Peyer's patch (tissue), 4 donors: ENCODE results near the gene TMEM235. TPM values are rescaled to one million over a fixed set of nuclear protein-coding genes. Genes with fewer than 3 reads are reported as not detected.

ENCODE experiments used
- DNase-seq, 3 donors: peaks; one replicate each; pipeline ENCODE4 v3.0.0-alpha.2; 2017 to 2019
- H3K27ac ChIP-seq, 4 donors: fragments of 200-600 bp; sonication (generic); one replicate each; pipeline ENCODE4 v1.5.1; 2016 to 2019
- H3K27me3 ChIP-seq, 2 donors: fragments of 200-600 bp; sonication (generic); one replicate each; pipeline ENCODE4 v1.5.1; 2019
- H3K36me3 ChIP-seq, 3 donors: fragments of 200-600 bp; sonication (generic); one replicate each; pipeline ENCODE4 v1.5.1; 2016 to 2019
- H3K4me1 ChIP-seq, 4 donors: fragments of 200-600 bp; sonication (generic); one replicate each; pipeline ENCODE4 v1.5.1; 2016 to 2019
- H3K4me3 ChIP-seq, 4 donors: fragments of 200-600 bp; sonication (generic); 1 replicate in 3 of 4; 2 replicates in 1 of 4; pipeline ENCODE4 v1.5.1; 2016 to 2019; ENCODE audit warnings: mild to moderate bottlenecking in 1 of 4
- H3K9me3 ChIP-seq, 4 donors: fragments of 200-600 bp; sonication (generic); one replicate each; pipeline ENCODE4 v1.5.1; 2016 to 2019; ENCODE audit warnings: mild to moderate bottlenecking in 1 of 4
- CTCF ChIP-seq, 6 experiments: fragments of 450-650 bp in 4 of 6; fragments of 200-600 bp in 2 of 6; sonication (generic) in 1 of 6; IDR thresholded peaks; one replicate each; pipeline ENCODE4 v1.5.1; 2017 to 2019; ENCODE audit warnings: antibody characterized with exemption in 6 of 6, mild to moderate bottlenecking in 3 of 6, moderate library complexity in 1 of 6
- POLR2A ChIP-seq, 2 donors: fragments of 450-650 bp; IDR thresholded peaks; one replicate each; pipeline ENCODE4 v1.5.1; 2017; ENCODE audit warnings: antibody characterized with exemption in 2 of 2, mild to moderate bottlenecking in 2 of 2, moderate library complexity in 2 of 2
- total RNA-seq, 4 donors: library from RNA; depleted of rRNA; stranded (reverse); fragments of >200 nt; gene quantifications; one replicate each; pipeline ENCODE4 v1.1.0, GENCODE V29; 2016

The TMEM235 gene
- total RNA-seq, 4 donors from 2014 or later: not detected

DNA sequence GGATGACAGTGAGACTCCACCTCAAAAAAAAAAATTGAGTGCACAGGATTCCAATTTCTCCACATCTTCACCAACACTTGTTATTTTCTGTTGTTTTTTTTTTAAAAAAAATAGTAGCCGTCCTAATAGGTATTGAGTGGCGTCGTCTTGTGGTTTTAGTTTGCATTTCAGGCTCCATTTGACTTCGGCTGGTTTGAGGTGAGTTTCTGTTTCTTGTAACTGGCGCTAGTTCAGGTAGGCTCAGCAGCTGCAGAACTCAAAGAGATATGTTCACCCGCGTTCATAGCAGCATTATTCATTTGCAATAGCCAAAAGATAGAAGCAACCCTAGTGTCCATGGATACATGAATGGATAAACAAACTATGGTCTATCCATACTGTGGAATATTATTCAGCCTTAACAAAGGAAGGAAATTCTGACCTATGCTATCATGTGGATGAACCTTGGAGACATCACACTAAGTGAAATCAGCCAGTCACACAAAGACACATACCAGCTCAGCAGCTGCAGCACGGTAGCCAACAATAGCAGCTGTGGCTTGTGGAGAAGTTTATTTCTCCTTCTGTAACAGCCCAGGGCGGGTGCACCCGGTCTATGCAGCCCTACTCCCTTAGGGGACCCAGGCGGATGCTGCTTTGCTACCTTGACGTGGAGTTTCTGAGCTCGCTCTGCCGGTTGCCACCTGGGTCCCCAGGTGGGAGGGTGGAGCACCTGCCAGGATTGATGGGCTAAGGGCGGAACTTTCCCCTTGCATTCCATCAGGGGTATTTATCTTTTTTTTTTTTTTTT, 44.9 kb downstream of the TMEM235 start:
- no peak overlapping the region for H3K4me3 ChIP-seq
- peak in 2 of 3 donors; percentile 55 to 72 for DNase-seq
- H3K9me3 ChIP-seq: no peaks in the 10 kb centered on the region
- H3K27ac ChIP-seq: peak overlapping the region in 1 of 4 donors; percentile 46
- TF ChIP-seq CTCF (IDR thresholded peaks at IDR 0.05) (no peak), POLR2A (IDR thresholded peaks at IDR 0.05) (no peak)
- H3K36me3 ChIP-seq: no peaks in the 10 kb centered on the region
- H3K4me1 ChIP-seq: peaks cover 0 to 21% (median 10%) of the 10 kb centered on the region in 4 donors
- H3K27me3 ChIP-seq: no peaks in the 10 kb centered on the region

DNA sequence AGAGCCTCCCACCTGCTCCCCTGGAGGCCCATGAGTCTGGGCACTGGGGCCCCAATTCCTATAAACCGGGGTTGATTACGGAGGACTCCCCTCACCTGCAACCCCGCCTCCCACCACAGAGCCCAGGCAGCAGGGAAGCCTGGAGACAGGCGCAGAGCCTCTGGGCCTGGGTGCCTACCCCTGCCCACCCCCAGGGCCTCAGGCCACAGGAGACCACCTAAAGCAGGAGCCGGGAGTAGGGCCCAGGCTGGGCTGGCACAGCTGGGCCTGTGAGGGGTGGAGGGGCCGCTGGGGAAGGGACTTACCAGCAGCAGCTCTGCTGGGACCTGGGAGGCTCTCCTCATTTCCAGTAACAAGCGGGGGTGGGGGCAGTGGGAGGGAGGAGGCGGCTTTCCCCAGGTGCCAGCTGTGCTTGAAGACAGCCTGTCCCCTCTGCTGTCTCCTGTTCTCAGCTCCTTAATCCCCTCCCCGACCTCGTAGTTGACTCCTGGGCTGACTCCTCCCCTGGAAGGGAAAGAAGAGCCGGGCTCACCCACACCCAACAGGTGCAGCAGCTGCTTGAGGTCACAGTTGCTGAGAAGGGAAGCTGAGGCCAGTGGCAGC, 46.8 kb downstream of the TMEM235 start:
- H3K9me3 ChIP-seq: no peaks in the 10 kb centered on the region
- H3K27me3 ChIP-seq: no peaks in the 10 kb centered on the region
- H3K36me3 ChIP-seq: no peaks in the 10 kb centered on the region
- no peak for TF ChIP-seq CTCF (IDR thresholded peaks at IDR 0.05)
- no peak for TF ChIP-seq POLR2A (IDR thresholded peaks at IDR 0.05)
- peak overlapping the region in 1 of 4 donors; percentile 7 for H3K27ac ChIP-seq
- H3K4me1 ChIP-seq: peaks cover 0 to 16% (median 6%) of the 10 kb centered on the region in 4 donors
- peak in 1 of 3 donors; percentile 54 for DNase-seq
- H3K4me3 ChIP-seq: no peak overlapping the region

GRCh38 chr17:78279360-78279990, 48.0 kb downstream of the TMEM235 start:
- H3K4me1 ChIP-seq: peaks cover 0 to 16% (median 6%) of the 10 kb centered on the region in 4 donors
- H3K4me3 ChIP-seq: no peak overlapping the region
- no peaks in the 10 kb centered on the region for H3K27me3 ChIP-seq
- H3K36me3 ChIP-seq: no peaks in the 10 kb centered on the region
- no peak overlapping the region for H3K27ac ChIP-seq
- peak in 1 of 3 donors; percentile 33 for DNase-seq
- TF ChIP-seq POLR2A (IDR thresholded peaks at IDR 0.05) (no peak), CTCF (IDR thresholded peaks at IDR 0.05) (no peak)
- H3K9me3 ChIP-seq: no peaks in the 10 kb centered on the region

DNA sequence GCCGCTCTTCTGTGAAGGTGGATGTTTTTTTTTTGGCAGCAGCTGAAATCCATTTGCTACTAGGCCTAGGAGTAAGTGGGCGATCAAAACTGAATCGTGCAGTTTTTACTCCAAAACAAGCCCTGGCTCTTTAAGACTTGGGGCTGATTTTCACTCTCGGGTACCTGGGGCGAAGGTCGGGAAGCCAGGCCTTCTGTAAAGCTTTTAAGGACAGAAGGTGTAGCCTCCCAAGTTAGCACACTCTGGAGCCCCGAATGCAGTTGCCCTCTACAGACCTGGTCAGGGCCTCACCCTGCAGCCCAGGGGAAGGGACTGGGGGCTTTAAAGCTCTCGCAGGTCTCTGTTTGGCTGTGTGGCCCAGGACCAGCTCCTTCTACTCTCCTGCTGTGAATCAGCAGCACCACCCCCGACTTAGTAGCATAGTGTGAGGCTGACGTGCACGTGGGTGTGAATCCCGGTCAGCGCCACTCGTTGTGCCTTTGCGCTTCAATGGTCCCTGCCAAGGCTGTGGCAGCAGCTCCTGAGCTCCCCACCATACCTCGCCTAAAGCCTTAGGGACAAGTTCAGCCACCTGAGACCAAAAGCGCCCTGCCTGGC, 49.9 kb downstream of the TMEM235 start:
- Histone ChIP-seq H3K27me3 (no peaks in the 10 kb centered on the region), H3K9me3 (no peaks in the 10 kb centered on the region), H3K27ac (peak overlapping the region in 2 of 4 donors; percentile 8 to 30), H3K4me1 (peaks cover 0 to 16% (median 5%) of the 10 kb centered on the region in 4 donors), H3K36me3 (no peaks in the 10 kb centered on the region), H3K4me3 (no peak overlapping the region)
- TF ChIP-seq POLR2A (IDR thresholded peaks at IDR 0.05) (peak in 1 of 2 donors; percentile 22), CTCF (IDR thresholded peaks at IDR 0.05) (no peak)
- DNase-seq: peak in 1 of 3 donors; percentile 66

GRCh38 chr17:78284146-78284545, 52.7 kb downstream of the TMEM235 start:
- H3K36me3 ChIP-seq: no peaks in the 10 kb centered on the region
- peaks cover 0 to 12% (median 0%) of the 10 kb centered on the region in 4 donors for H3K4me1 ChIP-seq
- no peaks in the 10 kb centered on the region for H3K9me3 ChIP-seq
- no peak overlapping the region for H3K4me3 ChIP-seq
- no peaks in the 10 kb centered on the region for H3K27me3 ChIP-seq
- TF ChIP-seq CTCF (IDR thresholded peaks at IDR 0.05) (no peak), POLR2A (IDR thresholded peaks at IDR 0.05) (no peak)
- peak in 1 of 3 donors; percentile 42 for DNase-seq
- H3K27ac ChIP-seq: no peak overlapping the region
